ENCODE results near the gene SPOPL.

The SPOPL gene

DNA sequence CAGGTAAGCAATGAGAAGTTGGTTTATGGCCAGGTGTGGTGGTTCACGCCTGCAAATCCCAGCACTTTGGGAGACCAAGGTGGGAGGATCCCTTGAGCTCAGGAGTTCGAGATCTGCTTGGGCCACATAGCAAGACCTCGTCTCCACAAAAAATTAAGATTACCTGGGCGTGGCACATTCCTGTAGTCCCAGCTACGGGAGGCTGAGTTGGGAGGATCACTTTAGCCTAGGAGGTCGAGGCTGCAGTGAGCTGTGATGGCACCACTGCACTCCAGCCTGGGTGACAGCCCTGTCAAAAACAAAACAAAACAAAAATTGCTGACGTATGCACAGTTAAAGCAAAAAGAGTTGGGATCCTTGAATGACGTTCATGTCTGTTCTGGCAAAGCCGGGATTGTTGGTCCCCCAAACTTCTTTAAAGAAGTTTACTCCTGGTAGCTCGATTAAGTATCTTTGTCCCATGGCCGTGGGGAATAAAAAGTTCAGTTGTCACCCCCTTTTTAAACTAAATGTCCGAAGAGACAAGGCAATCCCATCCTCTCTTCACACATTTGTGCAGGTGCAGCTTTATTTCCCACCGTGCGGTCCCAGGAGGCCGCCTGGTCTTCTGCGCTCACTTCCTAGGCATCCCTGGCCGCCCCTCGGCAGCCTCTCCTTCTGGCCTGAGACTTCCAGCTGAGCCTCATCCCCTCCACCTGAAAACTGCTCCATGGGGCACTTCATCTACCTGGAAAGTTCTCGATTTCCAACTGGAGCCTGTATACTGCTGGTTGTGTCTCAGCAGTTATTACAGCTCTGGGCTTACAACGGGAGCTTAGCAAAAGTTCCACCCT lies 762 bp upstream of the SPOPL start:
- DNase-seq (ENCODE audit: low read depth), result no peak
- in situ Hi-C loops (cut with HindIII; ENCODE audit: low sequenced_read_pairs), result no loop called here
- peak overlapping the region; percentile 80 for H3K4me3 ChIP-seq (ENCODE audit: low read depth, low read length)
- TF ChIP-seq, protein P1, sequence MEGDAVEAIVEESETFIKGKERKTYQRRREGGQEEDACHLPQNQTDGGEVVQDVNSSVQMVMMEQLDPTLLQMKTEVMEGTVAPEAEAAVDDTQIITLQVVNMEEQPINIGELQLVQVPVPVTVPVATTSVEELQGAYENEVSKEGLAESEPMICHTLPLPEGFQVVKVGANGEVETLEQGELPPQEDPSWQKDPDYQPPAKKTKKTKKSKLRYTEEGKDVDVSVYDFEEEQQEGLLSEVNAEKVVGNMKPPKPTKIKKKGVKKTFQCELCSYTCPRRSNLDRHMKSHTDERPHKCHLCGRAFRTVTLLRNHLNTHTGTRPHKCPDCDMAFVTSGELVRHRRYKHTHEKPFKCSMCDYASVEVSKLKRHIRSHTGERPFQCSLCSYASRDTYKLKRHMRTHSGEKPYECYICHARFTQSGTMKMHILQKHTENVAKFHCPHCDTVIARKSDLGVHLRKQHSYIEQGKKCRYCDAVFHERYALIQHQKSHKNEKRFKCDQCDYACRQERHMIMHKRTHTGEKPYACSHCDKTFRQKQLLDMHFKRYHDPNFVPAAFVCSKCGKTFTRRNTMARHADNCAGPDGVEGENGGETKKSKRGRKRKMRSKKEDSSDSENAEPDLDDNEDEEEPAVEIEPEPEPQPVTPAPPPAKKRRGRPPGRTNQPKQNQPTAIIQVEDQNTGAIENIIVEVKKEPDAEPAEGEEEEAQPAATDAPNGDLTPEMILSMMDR (IDR thresholded peaks at IDR 0.05; ENCODE audit: low read depth, low read length, missing control alignments), result no peak

DNA sequence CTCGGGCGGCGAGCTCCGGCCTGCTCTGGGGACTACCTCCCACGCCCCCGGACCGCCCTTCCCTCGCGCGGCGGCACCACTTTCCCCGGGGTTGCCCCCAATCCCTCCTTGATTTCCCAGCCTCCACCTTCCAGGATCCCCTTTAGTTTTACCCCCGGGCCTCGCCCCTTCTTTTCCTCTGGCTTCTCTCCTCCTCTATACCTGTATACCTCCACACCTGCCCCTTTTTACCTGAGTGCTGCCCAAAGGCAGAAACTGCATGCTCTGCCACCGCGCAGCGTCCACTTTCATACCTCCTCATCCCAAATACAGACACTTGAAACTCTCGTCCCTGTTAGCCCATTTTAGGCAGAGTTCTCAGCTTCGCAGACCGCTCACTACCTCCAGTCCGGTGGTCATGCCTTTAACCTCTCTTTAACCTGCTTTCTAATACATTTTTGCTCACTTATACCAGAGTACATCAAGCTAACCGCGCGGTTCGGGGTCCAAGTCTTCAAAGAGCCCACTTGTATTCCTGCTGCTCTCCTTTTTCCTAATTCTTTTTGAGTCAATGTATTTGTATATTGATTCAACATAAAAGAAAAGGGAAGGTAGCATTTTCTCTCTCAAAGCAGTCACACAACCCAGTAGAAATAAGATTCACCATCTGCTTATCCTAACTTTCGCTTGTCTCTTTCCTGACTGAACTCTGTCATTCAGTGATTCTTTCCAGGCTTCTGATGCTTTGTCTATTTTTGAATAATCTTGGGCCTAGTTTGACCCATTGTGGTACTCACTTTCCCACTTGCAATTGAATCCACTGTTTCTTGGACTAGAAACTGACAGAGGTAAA lies 901 bp downstream of the SPOPL start:
- DNase-seq (ENCODE audit: low read depth), result no peak
- peak overlapping the region; percentile 80 for H3K4me3 ChIP-seq (ENCODE audit: low read depth, low read length)
- TF ChIP-seq, protein P1 (IDR thresholded peaks at IDR 0.05; ENCODE audit: low read depth, low read length, missing control alignments), result no peak
- in situ Hi-C loops (cut with HindIII; ENCODE audit: low sequenced_read_pairs), result no loop called here

DNA sequence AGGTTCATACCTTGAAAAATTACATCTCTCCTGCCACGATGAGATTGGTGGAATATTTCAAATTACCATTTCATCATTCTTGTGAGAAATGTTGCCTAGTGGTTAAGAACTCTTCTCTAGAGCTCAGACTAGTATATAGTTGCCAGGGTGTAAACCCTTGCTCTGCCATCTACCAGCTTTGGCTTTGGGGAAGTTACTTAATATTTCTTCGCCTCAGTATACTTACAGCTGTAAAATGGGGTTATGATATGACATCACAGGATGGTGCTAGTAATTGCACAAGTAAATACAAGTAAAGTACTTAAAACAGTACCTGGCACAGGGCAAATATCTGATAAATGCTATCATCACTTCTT lies 1.5 kb downstream of the SPOPL start:
- in situ Hi-C loops (cut with HindIII; ENCODE audit: low sequenced_read_pairs), result no loop called here
- TF ChIP-seq, protein P1 (IDR thresholded peaks at IDR 0.05; ENCODE audit: low read depth, low read length, missing control alignments), result no peak
- no peak for DNase-seq (ENCODE audit: low read depth)
- peak overlapping the region; percentile 80 for H3K4me3 ChIP-seq (ENCODE audit: low read depth, low read length)

DNA sequence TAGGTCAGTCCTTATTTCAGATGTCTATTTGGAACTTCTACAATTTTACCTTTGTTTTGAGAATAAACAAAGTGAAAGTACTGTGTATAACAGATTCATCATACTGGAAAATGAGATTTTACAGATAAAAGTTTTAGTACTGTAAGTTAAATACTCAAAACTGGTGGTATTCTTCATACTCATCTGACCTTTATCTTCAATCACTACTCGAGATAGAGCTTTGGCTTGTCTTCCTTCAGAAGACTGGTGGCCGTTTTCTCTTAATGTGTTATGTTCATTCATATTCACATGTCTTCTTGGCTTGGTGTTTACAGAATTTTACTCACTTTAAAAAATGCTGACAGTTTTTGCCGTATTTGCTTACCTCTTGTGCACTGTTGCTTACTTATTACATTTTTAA lies 2.1 kb downstream of the SPOPL start:
- peak overlapping the region; percentile 80 for H3K4me3 ChIP-seq (ENCODE audit: low read depth, low read length)
- TF ChIP-seq, protein P1 (IDR thresholded peaks at IDR 0.05; ENCODE audit: low read depth, low read length, missing control alignments), result no peak
- DNase-seq (ENCODE audit: low read depth), result no peak
- in situ Hi-C loops (cut with HindIII; ENCODE audit: low sequenced_read_pairs), result no loop called here

DNA sequence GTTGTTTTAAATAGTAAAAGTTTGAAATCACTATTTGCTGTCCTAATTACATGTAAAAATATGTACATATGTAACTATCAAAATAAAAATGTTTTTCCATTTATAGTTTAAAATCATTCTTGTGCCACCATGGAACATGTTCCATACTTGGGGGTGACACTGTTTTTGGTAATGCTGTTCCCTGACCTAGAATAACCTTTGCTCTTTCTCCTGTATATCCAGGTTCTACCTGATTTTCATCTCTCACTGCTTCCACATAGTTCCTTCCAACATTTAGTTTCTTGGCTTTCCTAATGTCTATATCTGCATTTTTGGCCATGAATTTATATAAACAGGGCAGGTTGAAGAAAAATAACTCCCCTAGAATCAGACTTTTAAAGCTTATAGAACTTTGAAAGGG lies 2.5 kb downstream of the SPOPL start:
- no peak overlapping the region for H3K4me3 ChIP-seq (ENCODE audit: low read depth, low read length)
- in situ Hi-C loops (cut with HindIII; ENCODE audit: low sequenced_read_pairs), result no loop called here
- no peak for DNase-seq (ENCODE audit: low read depth)
- TF ChIP-seq, protein P1 (IDR thresholded peaks at IDR 0.05; ENCODE audit: low read depth, low read length, missing control alignments), result no peak

DNA sequence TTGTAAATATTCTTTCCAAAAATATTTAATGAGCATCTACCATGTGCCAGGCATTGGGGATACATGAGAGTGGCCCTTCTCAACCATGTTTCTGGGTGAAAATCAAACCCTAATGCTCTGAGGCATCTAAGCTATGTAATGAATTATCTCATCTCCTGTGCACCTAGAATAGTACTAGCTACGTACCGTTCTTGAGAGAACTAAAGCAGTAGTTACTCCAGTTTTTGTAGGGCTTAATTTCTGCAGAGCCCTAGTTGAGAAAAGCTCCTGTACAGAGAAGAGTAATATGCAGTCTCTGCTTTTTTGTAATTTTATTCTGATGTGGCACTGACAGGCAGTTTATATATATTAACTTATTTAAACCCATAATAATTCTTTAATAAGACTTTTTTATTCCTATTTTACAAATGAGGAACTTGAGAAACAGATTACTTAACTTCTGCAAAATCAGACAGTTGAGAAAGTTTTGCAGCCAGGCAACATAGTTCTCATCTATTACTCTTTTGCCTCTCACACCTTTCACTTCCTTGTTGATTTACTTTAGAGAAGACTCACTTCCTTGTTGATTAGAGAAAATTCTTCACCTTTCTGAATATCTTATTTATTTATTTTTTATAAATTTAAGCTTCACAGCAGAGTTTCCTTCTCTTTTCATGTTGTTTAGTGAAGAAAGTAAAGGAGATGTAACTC lies 3.1 kb downstream of the SPOPL start:
- H3K4me3 ChIP-seq (ENCODE audit: low read depth, low read length), result no peak overlapping the region
- no peak for DNase-seq (ENCODE audit: low read depth)
- in situ Hi-C loops (cut with HindIII; ENCODE audit: low sequenced_read_pairs), result no loop called here
- TF ChIP-seq, protein P1 (IDR thresholded peaks at IDR 0.05; ENCODE audit: low read depth, low read length, missing control alignments), result no peak
